ENCODE data around the gene FICD.

The FICD gene

GRCh38 chr12:108516511-108517275, 1.6 kb downstream of the FICD start:
- TF ChIP-seq GATA2 (IDR thresholded peaks at IDR 0.05; ENCODE audit: low read depth, low read length) (no peak), GATA3 (IDR thresholded peaks at IDR 0.05; ENCODE audit: low read depth, low read length) (no peak)

- no peak for TF ChIP-seq GATA2 (IDR thresholded peaks at IDR 0.05; ENCODE audit: low read depth, low read length)
- no peak for TF ChIP-seq GATA3 (IDR thresholded peaks at IDR 0.05; ENCODE audit: low read depth, low read length)
Observed at GRCh38 chr12:108517288-108518100, 2.4 kb downstream of the FICD start.

- TF ChIP-seq GATA3 (IDR thresholded peaks at IDR 0.05; ENCODE audit: low read depth, low read length) (no peak), GATA2 (IDR thresholded peaks at IDR 0.05; ENCODE audit: low read depth, low read length) (no peak)
Observed at GRCh38 chr12:108518101-108518715, 3.1 kb downstream of the FICD start.

GRCh38 chr12:108518716-108519496, 3.8 kb downstream of the FICD start:
- TF ChIP-seq GATA2 (IDR thresholded peaks at IDR 0.05; ENCODE audit: low read depth, low read length) (no peak), GATA3 (IDR thresholded peaks at IDR 0.05; ENCODE audit: low read depth, low read length) (no peak)

- TF ChIP-seq GATA3 (IDR thresholded peaks at IDR 0.05; ENCODE audit: low read depth, low read length) (no peak), GATA2 (IDR thresholded peaks at IDR 0.05; ENCODE audit: low read depth, low read length) (no peak)
Observed at GRCh38 chr12:108519558-108519957, 4.5 kb downstream of the FICD start.

- no peak for TF ChIP-seq GATA3 (IDR thresholded peaks at IDR 0.05; ENCODE audit: low read depth, low read length)
- no peak for TF ChIP-seq GATA2 (IDR thresholded peaks at IDR 0.05; ENCODE audit: low read depth, low read length)
Observed at GRCh38 chr12:108523365-108523764, 8.3 kb downstream of the FICD start.

- TF ChIP-seq GATA3 (IDR thresholded peaks at IDR 0.05; ENCODE audit: low read depth, low read length) (no peak), GATA2 (IDR thresholded peaks at IDR 0.05; ENCODE audit: low read depth, low read length) (no peak)
Observed at GRCh38 chr12:108525681-108526080, 10.6 kb downstream of the FICD start.

- TF ChIP-seq GATA2 (IDR thresholded peaks at IDR 0.05; ENCODE audit: low read depth, low read length) (no peak), GATA3 (IDR thresholded peaks at IDR 0.05; ENCODE audit: low read depth, low read length) (no peak)
Observed at GRCh38 chr12:108526482-108527165, 11.5 kb downstream of the FICD start.

- no peak for TF ChIP-seq GATA2 (IDR thresholded peaks at IDR 0.05; ENCODE audit: low read depth, low read length)
- TF ChIP-seq GATA3 (IDR thresholded peaks at IDR 0.05; ENCODE audit: low read depth, low read length): no peak
Observed at GRCh38 chr12:108527166-108527496, 12.1 kb downstream of the FICD start.

- TF ChIP-seq GATA3 (IDR thresholded peaks at IDR 0.05; ENCODE audit: low read depth, low read length) (no peak), GATA2 (IDR thresholded peaks at IDR 0.05; ENCODE audit: low read depth, low read length) (no peak)
Observed at GRCh38 chr12:108530161-108530560, 15.1 kb downstream of the FICD start.

GRCh38 chr12:108531929-108532848, 17.1 kb downstream of the FICD start:
- TF ChIP-seq GATA3 (IDR thresholded peaks at IDR 0.05; ENCODE audit: low read depth, low read length) (no peak), GATA2 (IDR thresholded peaks at IDR 0.05; ENCODE audit: low read depth, low read length) (no peak)

- no peak for TF ChIP-seq GATA3 (IDR thresholded peaks at IDR 0.05; ENCODE audit: low read depth, low read length)
Observed at GRCh38 chr12:108538146-108538545, 23.1 kb downstream of the FICD start.
